ENCODE measurements around the gene HNF1A. TPM values are rescaled to one million over a fixed set of nuclear protein-coding genes. Genes with fewer than 3 reads are reported as not detected.
A peak's percentile ranks its signal among the peaks of the same experiment; 100 is the strongest.

HNF1A gene
- polyA plus RNA-seq, 4 donors = 23.0 to 71.3 (median 37.2) TPM

- peaks cover 0 to 6% (median 2%) of the 10 kb centered on the region in 3 donors for H3K36me3 ChIP-seq (ENCODE audit: control insufficient read depth in 3 of 3, insufficient read depth in 2 of 3, low read depth in 1 of 3, low read length in 3 of 3)
- DNase-seq (no peak), FAIRE-seq (no peak)
- H3K4me1 ChIP-seq (ENCODE audit: control insufficient read depth in 3 of 3, insufficient read depth in 2 of 3, low read depth in 1 of 3, low read length in 2 of 3) = no peaks in the 10 kb centered on the region
- no peak overlapping the region for H3K4me3 ChIP-seq (ENCODE audit: low read depth in 1 of 3, low read length in 3 of 3)
- H3K27me3 ChIP-seq (ENCODE audit: control insufficient read depth in 3 of 3, insufficient read depth in 3 of 3, low read length in 3 of 3) = no peaks in the 10 kb centered on the region
- H3K9me3 ChIP-seq (ENCODE audit: control insufficient read depth in 2 of 2, insufficient read depth in 1 of 2, low read depth in 1 of 2, low read length in 1 of 2) = no peaks in the 10 kb centered on the region
- 90 to 95% (median 92%) methylated on average over 15 of the region's 15 CpGs for WGBS, 3 donors
- no peak overlapping the region for H3K27ac ChIP-seq (ENCODE audit: low read depth in 1 of 3, low read length in 2 of 3)
These were observed 39.7 kb downstream of the HNF1A start for GRCh38 chr12:121017966-121018491.

GRCh38 chr12:121018860-121019617 lies 40.7 kb downstream of the HNF1A start:
- Histone ChIP-seq H3K27me3 (ENCODE audit: control insufficient read depth in 3 of 3, insufficient read depth in 3 of 3, low read length in 3 of 3) (no peaks in the 10 kb centered on the region), H3K4me3 (ENCODE audit: low read depth in 1 of 3, low read length in 3 of 3) (no peak overlapping the region), H3K9me3 (ENCODE audit: control insufficient read depth in 2 of 2, insufficient read depth in 1 of 2, low read depth in 1 of 2, low read length in 1 of 2) (no peaks in the 10 kb centered on the region), H3K27ac (ENCODE audit: low read depth in 1 of 3, low read length in 2 of 3) (no peak overlapping the region), H3K4me1 (ENCODE audit: control insufficient read depth in 3 of 3, insufficient read depth in 2 of 3, low read depth in 1 of 3, low read length in 2 of 3) (no peaks in the 10 kb centered on the region), H3K36me3 (ENCODE audit: control insufficient read depth in 3 of 3, insufficient read depth in 2 of 3, low read depth in 1 of 3, low read length in 3 of 3) (peaks cover 0 to 4% (median 0%) of the 10 kb centered on the region in 3 donors)
- no peak for DNase-seq
- 78 to 95% (median 93%) methylated on average over 1 to 2 of the region's 2 CpGs for WGBS, 3 donors
- no peak for FAIRE-seq

- H3K9me3 ChIP-seq (ENCODE audit: control insufficient read depth in 2 of 2, insufficient read depth in 1 of 2, low read depth in 1 of 2, low read length in 1 of 2) = no peaks in the 10 kb centered on the region
- no peak overlapping the region for H3K27ac ChIP-seq (ENCODE audit: low read depth in 1 of 3, low read length in 2 of 3)
- WGBS, 3 donors = 89 to 93% (median 89%) methylated on average over 6 of the region's 6 CpGs
- H3K4me1 ChIP-seq (ENCODE audit: control insufficient read depth in 3 of 3, insufficient read depth in 2 of 3, low read depth in 1 of 3, low read length in 2 of 3) = peaks cover 0 to 21% (median 2%) of the 10 kb centered on the region in 3 donors
- peaks cover 0 to 4% (median 0%) of the 10 kb centered on the region in 3 donors for H3K36me3 ChIP-seq (ENCODE audit: control insufficient read depth in 3 of 3, insufficient read depth in 2 of 3, low read depth in 1 of 3, low read length in 3 of 3)
- no peak for FAIRE-seq
- no peak overlapping the region for H3K4me3 ChIP-seq (ENCODE audit: low read depth in 1 of 3, low read length in 3 of 3)
- no peaks in the 10 kb centered on the region for H3K27me3 ChIP-seq (ENCODE audit: control insufficient read depth in 3 of 3, insufficient read depth in 3 of 3, low read length in 3 of 3)
- no peak for DNase-seq
These were observed 43.4 kb downstream of the HNF1A start for GRCh38 chr12:121021754-121022153.

GRCh38 chr12:121022713-121023112 lies 44.4 kb downstream of the HNF1A start:
- Histone ChIP-seq H3K27ac (ENCODE audit: low read depth in 1 of 3, low read length in 2 of 3) (no peak overlapping the region), H3K4me3 (ENCODE audit: low read depth in 1 of 3, low read length in 3 of 3) (no peak overlapping the region), H3K27me3 (ENCODE audit: control insufficient read depth in 3 of 3, insufficient read depth in 3 of 3, low read length in 3 of 3) (no peaks in the 10 kb centered on the region), H3K9me3 (ENCODE audit: control insufficient read depth in 2 of 2, insufficient read depth in 1 of 2, low read depth in 1 of 2, low read length in 1 of 2) (no peaks in the 10 kb centered on the region), H3K36me3 (ENCODE audit: control insufficient read depth in 3 of 3, insufficient read depth in 2 of 3, low read depth in 1 of 3, low read length in 3 of 3) (peaks cover 0 to 4% (median 0%) of the 10 kb centered on the region in 3 donors), H3K4me1 (ENCODE audit: control insufficient read depth in 3 of 3, insufficient read depth in 2 of 3, low read depth in 1 of 3, low read length in 2 of 3) (peaks cover 0 to 21% (median 2%) of the 10 kb centered on the region in 3 donors)
- WGBS, 3 donors = 60 to 68% (median 66%) methylated on average over 2 of the region's 2 CpGs
- DNase-seq = no peak
- FAIRE-seq = no peak

- Histone ChIP-seq H3K27me3 (ENCODE audit: control insufficient read depth in 3 of 3, insufficient read depth in 3 of 3, low read length in 3 of 3) (no peaks in the 10 kb centered on the region), H3K4me1 (ENCODE audit: control insufficient read depth in 3 of 3, insufficient read depth in 2 of 3, low read depth in 1 of 3, low read length in 2 of 3) (peaks cover 0 to 21% (median 2%) of the 10 kb centered on the region in 3 donors), H3K27ac (ENCODE audit: low read depth in 1 of 3, low read length in 2 of 3) (no peak overlapping the region), H3K9me3 (ENCODE audit: control insufficient read depth in 2 of 2, insufficient read depth in 1 of 2, low read depth in 1 of 2, low read length in 1 of 2) (no peaks in the 10 kb centered on the region), H3K36me3 (ENCODE audit: control insufficient read depth in 3 of 3, insufficient read depth in 2 of 3, low read depth in 1 of 3, low read length in 3 of 3) (peaks cover 0 to 4% (median 0%) of the 10 kb centered on the region in 3 donors), H3K4me3 (ENCODE audit: low read depth in 1 of 3, low read length in 3 of 3) (no peak overlapping the region)
- DNase-seq (no peak), FAIRE-seq (no peak)
- 67 to 73% (median 70%) methylated on average over 8 of the region's 8 CpGs for WGBS, 3 donors
These were observed 45.5 kb downstream of the HNF1A start for GRCh38 chr12:121023799-121024198.

- Histone ChIP-seq H3K4me1 (ENCODE audit: control insufficient read depth in 3 of 3, insufficient read depth in 2 of 3, low read depth in 1 of 3, low read length in 2 of 3) (peaks cover 0 to 21% (median 2%) of the 10 kb centered on the region in 3 donors), H3K4me3 (ENCODE audit: low read depth in 1 of 3, low read length in 3 of 3) (no peak overlapping the region), H3K36me3 (ENCODE audit: control insufficient read depth in 3 of 3, insufficient read depth in 2 of 3, low read depth in 1 of 3, low read length in 3 of 3) (peaks cover 0 to under 1% (median 0%) of the 10 kb centered on the region in 3 donors), H3K27ac (ENCODE audit: low read depth in 1 of 3, low read length in 2 of 3) (peak overlapping the region; percentile 88 to 94 (median 92)), H3K27me3 (ENCODE audit: control insufficient read depth in 3 of 3, insufficient read depth in 3 of 3, low read length in 3 of 3) (no peaks in the 10 kb centered on the region), H3K9me3 (ENCODE audit: control insufficient read depth in 2 of 2, insufficient read depth in 1 of 2, low read depth in 1 of 2, low read length in 1 of 2) (no peaks in the 10 kb centered on the region)
- WGBS, 3 donors = 39 to 73% (median 59%) methylated on average over 11 of the region's 11 CpGs
- FAIRE-seq = no peak
- peak; percentile 92 to 96 for DNase-seq
These were observed 47.3 kb downstream of the HNF1A start for GRCh38 chr12:121025442-121026226.

GRCh38 chr12:121026274-121027045 lies 48.1 kb downstream of the HNF1A start:
- no peak overlapping the region for H3K4me3 ChIP-seq (ENCODE audit: low read depth in 1 of 3, low read length in 3 of 3)
- no peaks in the 10 kb centered on the region for H3K27me3 ChIP-seq (ENCODE audit: control insufficient read depth in 3 of 3, insufficient read depth in 3 of 3, low read length in 3 of 3)
- peaks cover 0 to 21% (median 2%) of the 10 kb centered on the region in 3 donors for H3K4me1 ChIP-seq (ENCODE audit: control insufficient read depth in 3 of 3, insufficient read depth in 2 of 3, low read depth in 1 of 3, low read length in 2 of 3)
- H3K9me3 ChIP-seq (ENCODE audit: control insufficient read depth in 2 of 2, insufficient read depth in 1 of 2, low read depth in 1 of 2, low read length in 1 of 2) = no peaks in the 10 kb centered on the region
- FAIRE-seq (no peak), DNase-seq (peak; percentile 54)
- H3K36me3 ChIP-seq (ENCODE audit: control insufficient read depth in 3 of 3, insufficient read depth in 2 of 3, low read depth in 1 of 3, low read length in 3 of 3) = no peaks in the 10 kb centered on the region
- peak overlapping the region; percentile 88 to 94 (median 92) for H3K27ac ChIP-seq (ENCODE audit: low read depth in 1 of 3, low read length in 2 of 3)
- 73 to 82% (median 78%) methylated on average over 10 of the region's 10 CpGs for WGBS, 3 donors
